H9 (cell line): ENCODE results near the gene RBM34. TPM values are rescaled to one million over a fixed set of nuclear protein-coding genes. Genes with fewer than 3 reads are reported as not detected.

Experiments
- DNase-seq: peaks from one replicate; pipeline ENCODE4 v3.0.0-alpha.2; 2017
- H2AFZ ChIP-seq: one replicate; pipeline ENCODE4 v1.6.1; 2013; ENCODE audit warnings: mild to moderate bottlenecking, low read length, control low read depth, moderate library complexity
- H2AK5ac ChIP-seq: 2 replicates; pipeline ENCODE4 v1.6.1; 2013; ENCODE audit warnings: low read length, control low read depth, mixed read lengths; ENCODE audit not compliant: insufficient read length
- H2BK120ac ChIP-seq: one replicate; pipeline ENCODE4 v1.6.1; 2013; ENCODE audit warnings: low read depth, mild to moderate bottlenecking, low read length, control low read depth, inconsistent platforms; ENCODE audit not compliant: poor library complexity, severe bottlenecking
- H2BK12ac ChIP-seq: 2 replicates; pipeline ENCODE4 v1.6.1; 2013; ENCODE audit warnings: low read length, control low read depth, mixed read lengths, low read depth; ENCODE audit not compliant: insufficient read length
- H2BK15ac ChIP-seq: 2 replicates; pipeline ENCODE4 v1.6.1; 2013; ENCODE audit warnings: low read depth, low read length, control low read depth
- H2BK20ac ChIP-seq: one replicate; pipeline ENCODE4 v1.6.1; 2013; ENCODE audit warnings: low read depth, mild to moderate bottlenecking, low read length, control low read depth, inconsistent platforms; ENCODE audit not compliant: poor library complexity, severe bottlenecking
- H2BK5ac ChIP-seq: 2 replicates; pipeline ENCODE4 v1.6.1; 2013; ENCODE audit warnings: low read length, control low read depth, mixed read lengths; ENCODE audit not compliant: insufficient read length
- H3K14ac ChIP-seq: 2 replicates; pipeline ENCODE4 v1.6.1; 2013; ENCODE audit warnings: low read length, control low read depth; ENCODE audit not compliant: insufficient read depth
- H3K18ac ChIP-seq: 2 replicates; pipeline ENCODE4 v1.6.1; 2013; ENCODE audit warnings: low read depth, mild to moderate bottlenecking, mixed read lengths, low read length, control low read depth; ENCODE audit not compliant: insufficient read length
- H3K23ac ChIP-seq: 2 replicates; pipeline ENCODE4 v1.6.1; 2013; ENCODE audit warnings: low read length, control low read depth, mixed read lengths, low read depth; ENCODE audit not compliant: insufficient read length
- H3K23me2 ChIP-seq: 2 replicates; pipeline ENCODE4 v1.6.1; 2013; ENCODE audit warnings: low read depth, mild to moderate bottlenecking, mixed read lengths, low read length, control low read depth; ENCODE audit not compliant: insufficient read length, poor library complexity, severe bottlenecking
- H3K27ac ChIP-seq: 2 replicates; pipeline ENCODE4 v1.5.1; 2013; ENCODE audit warnings: low read length, control low read depth, mixed read lengths, low read depth; ENCODE audit not compliant: insufficient read length
- H3K27me3 ChIP-seq: 2 replicates; pipeline ENCODE4 v1.6.1; 2013; ENCODE audit warnings: low read length, control low read depth, inconsistent platforms; ENCODE audit not compliant: insufficient read depth
- H3K4ac ChIP-seq: 2 replicates; pipeline ENCODE4 v1.6.1; 2013; ENCODE audit warnings: low read depth, mild to moderate bottlenecking, control low read depth, inconsistent platforms, low read length, moderate library complexity
- H3K4me1 ChIP-seq: 2 replicates; pipeline ENCODE4 v1.6.1; 2013; ENCODE audit warnings: low read length, control low read depth, inconsistent platforms; ENCODE audit not compliant: insufficient read depth
- H3K4me2 ChIP-seq: 2 replicates; pipeline ENCODE4 v1.6.1; 2013; ENCODE audit warnings: low read length, control low read depth, mixed read lengths; ENCODE audit not compliant: insufficient read length, insufficient read depth
- H3K56ac ChIP-seq: 2 replicates; pipeline ENCODE4 v1.6.1; 2013; ENCODE audit warnings: low read depth, mild to moderate bottlenecking, mixed read lengths, low read length, control low read depth; ENCODE audit not compliant: insufficient read length
- H3K79me1 ChIP-seq: 2 replicates; pipeline ENCODE4 v1.6.1; 2013; ENCODE audit warnings: low read depth, mild to moderate bottlenecking, moderate library complexity, low read length, control low read depth, inconsistent platforms; ENCODE audit not compliant: insufficient read depth, poor library complexity, severe bottlenecking
- H3K79me2 ChIP-seq: 2 replicates; pipeline ENCODE4 v1.6.1; 2013; ENCODE audit warnings: low read length, control low read depth, inconsistent platforms; ENCODE audit not compliant: insufficient read depth
- H3K9ac ChIP-seq: 2 replicates; pipeline ENCODE4 v1.6.1; 2013; ENCODE audit warnings: low read length, control low read depth, mixed read lengths; ENCODE audit not compliant: insufficient read length; ENCODE audit errors: extremely low read depth
- H3K9me3 ChIP-seq: one replicate; pipeline ENCODE4 v1.6.1; 2013; ENCODE audit warnings: low read depth, low read length, inconsistent platforms; ENCODE audit not compliant: control insufficient read depth
- H3T11ph ChIP-seq: one replicate; pipeline ENCODE4 v1.6.1; 2013; ENCODE audit warnings: mild to moderate bottlenecking, low read length, control low read depth, inconsistent platforms
- H4K20me1 ChIP-seq: one replicate; pipeline ENCODE4 v1.6.1; 2013; ENCODE audit not compliant: control insufficient read depth, insufficient read length, insufficient read depth
- H4K5ac ChIP-seq: 2 replicates; pipeline ENCODE4 v1.6.1; 2013; ENCODE audit warnings: low read depth, mild to moderate bottlenecking, mixed read lengths, low read length, control low read depth; ENCODE audit not compliant: insufficient read length
- H4K8ac ChIP-seq: replicated peaks from 2 replicates; pipeline ENCODE4 v1.6.1; 2013; ENCODE audit warnings: low read length, control low read depth, mixed read lengths, low read depth; ENCODE audit not compliant: insufficient read length
- H4K91ac ChIP-seq: 2 replicates; pipeline ENCODE4 v1.6.1; 2013; ENCODE audit warnings: low read depth, mild to moderate bottlenecking, moderate library complexity, mixed read lengths, low read length, control low read depth; ENCODE audit not compliant: insufficient read length
- H3K27ac Mint-ChIP-seq, 3 experiments: 2 replicates in 2 of 3; 3 replicates in 1 of 3; pipeline ENCODE4 v1.8.0; 2020 to 2021; ENCODE audit warnings: mixed read lengths in 3 of 3, mild to moderate bottlenecking in 1 of 3, moderate library complexity in 1 of 3
- H3K27me3 Mint-ChIP-seq: 2 replicates; pipeline ENCODE4 v1.8.0; 2021; ENCODE audit warnings: low read depth, mild to moderate bottlenecking, moderate library complexity, mixed read lengths
- H3K36me3 Mint-ChIP-seq, 3 experiments: 2 replicates in 2 of 3; 3 replicates in 1 of 3; pipeline ENCODE4 v1.8.0; 2020 to 2021; ENCODE audit warnings: low read depth in 3 of 3, mixed read lengths in 3 of 3; ENCODE audit not compliant: insufficient read depth in 1 of 3
- H3K4me1 Mint-ChIP-seq, 2 experiments: 2 replicates each; pipeline ENCODE4 v1.8.0; 2020; ENCODE audit warnings: mixed read lengths in 2 of 2
- H3K4me3 Mint-ChIP-seq, 2 experiments: 2 replicates in 1 of 2; 3 replicates in 1 of 2; pipeline ENCODE4 v1.8.0; 2020 to 2021; ENCODE audit warnings: mild to moderate bottlenecking in 2 of 2, mixed read lengths in 2 of 2, moderate library complexity in 1 of 2
- H3K9me3 Mint-ChIP-seq, 2 experiments: 2 replicates in 1 of 2; 3 replicates in 1 of 2; pipeline ENCODE4 v1.8.0; 2020; ENCODE audit warnings: mild to moderate bottlenecking in 2 of 2, mixed read lengths in 2 of 2, moderate library complexity in 1 of 2
- CTCF ChIP-seq: fragments of 200-600 bp; sonication (generic); conservative IDR thresholded peaks from 3 replicates; pipeline ENCODE4 v1.8.0; 2021; ENCODE audit warnings: antibody characterized with exemption, mild to moderate bottlenecking
- WGBS: extraction: QIAGEN DNeasy Blood & Tissue Kit; methylation state at CpG from one replicate; pipeline ENCODE4 v1.1.7; 2013; ENCODE audit warnings: missing lambda C conversion rate, low lambda C conversion rate, mixed read lengths; ENCODE audit not compliant: insufficient read length; ENCODE audit errors: extremely low coverage; 5-methylcytosine and 5-hydroxymethylcytosine counted together
- total RNA-seq: library from RNA; stranded (reverse); gene quantifications from 2 replicates; pipeline ENCODE4 v1.2.1, GENCODE V29; 2021

Gene RBM34
- total RNA-seq, 1 experiment from 2014 or later, result 121 TPM

DNA sequence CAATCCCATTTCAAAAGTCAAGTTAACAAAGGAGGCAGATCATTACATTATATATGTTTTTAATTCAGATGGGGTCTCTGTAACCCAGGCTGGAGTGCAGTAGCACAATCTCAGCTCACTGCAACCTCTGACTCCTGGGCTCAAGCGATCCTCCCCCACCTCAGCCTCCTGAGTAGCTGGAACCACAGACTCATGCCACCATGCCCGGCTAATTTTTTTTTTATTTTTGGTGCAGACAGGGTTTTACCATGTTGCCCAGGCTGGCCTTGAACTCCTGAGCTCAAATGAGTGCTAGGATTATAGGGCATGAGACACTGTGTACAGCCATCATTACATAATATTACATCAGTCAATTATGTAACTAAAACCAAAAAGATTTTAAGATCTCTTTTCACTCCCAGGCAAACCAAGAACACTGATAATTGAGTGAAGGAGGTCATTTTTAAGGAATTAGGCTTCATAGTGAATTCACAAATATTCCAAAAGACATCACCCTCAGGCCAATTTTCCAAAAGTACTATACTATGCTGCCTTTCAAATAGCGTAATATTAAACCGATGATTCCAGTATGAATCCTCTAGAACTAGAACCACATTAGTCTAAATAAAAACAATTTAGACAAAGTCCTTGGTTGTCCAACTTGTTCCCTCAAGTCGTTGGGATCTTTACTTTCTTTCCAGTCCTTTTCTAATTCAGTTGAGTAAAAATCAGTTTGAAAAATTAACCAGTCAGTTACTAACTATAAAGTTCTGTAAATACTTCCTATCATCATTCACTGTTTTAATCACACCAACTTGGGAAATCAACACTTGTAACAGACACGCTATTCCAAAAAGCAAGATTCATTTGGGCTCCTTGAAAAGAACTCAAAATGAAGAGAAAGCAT lies 48.5 kb downstream of the RBM34 start:
- Histone ChIP-seq H2BK12ac (no peak overlapping the region), H4K5ac (no peak overlapping the region), H4K20me1 (no peaks in the 10 kb centered on the region), H3K4me1 (no peaks in the 10 kb centered on the region), H2AK5ac (no peak overlapping the region), H3K56ac (no peak overlapping the region), H2BK15ac (no peak overlapping the region), H3K18ac (no peak overlapping the region), H4K8ac (no peak overlapping the region), H3K4ac (no peak overlapping the region), H3K27me3 (no peaks in the 10 kb centered on the region), H3T11ph (no peak overlapping the region), H4K91ac (no peak overlapping the region), H3K4me2 (no peak overlapping the region), H3K23me2 (no peaks in the 10 kb centered on the region), H3K9ac (no peak overlapping the region), H2AFZ (no peak overlapping the region), H3K27ac (no peak overlapping the region), H2BK120ac (no peak overlapping the region), H3K23ac (no peak overlapping the region), H3K14ac (no peak overlapping the region), H3K79me2 (peaks cover 2% of the 10 kb centered on the region; the same call in 1 of the 2 replicates), H3K79me1 (peaks cover 4% of the 10 kb centered on the region), H2BK5ac (no peak overlapping the region), H3K9me3 (no peaks in the 10 kb centered on the region), H2BK20ac (no peak overlapping the region)
- Mint-ChIP-seq H3K27me3 (no peaks in the 10 kb centered on the region), H3K36me3 (peaks cover 63 to 95% (median 84%) of the 10 kb centered on the region in 3 experiments), H3K4me1 (no peaks in the 10 kb centered on the region), H3K4me3 (no peak overlapping the region), H3K9me3 (no peaks in the 10 kb centered on the region), H3K27ac (no peak overlapping the region)
- DNase-seq, result no peak
- TF ChIP-seq CTCF, result no peak
- WGBS, result no CpG with 5 or more reads among the region's 6 CpGs
